Measurements from ENCODE around the gene DCBLD1. TPM values are rescaled to one million over a fixed set of nuclear protein-coding genes. Genes with fewer than 3 reads are reported as not detected.

The DCBLD1 gene
- total RNA-seq, 2 donors from 2014 or later = 4.1 to 8.2 TPM

GRCh38 chr6:117574198-117574597, 91.7 kb downstream of the DCBLD1 start:
- no peak for DNase-seq
- no peak for ATAC-seq
- intact Hi-C loops (cut with DNase I) = no loop called here

- DNase-seq (no peak), ATAC-seq (no peak)
- intact Hi-C loops (cut with DNase I) = no loop called here
These were observed 103.2 kb downstream of the DCBLD1 start for GRCh38 chr6:117585647-117586046.

- intact Hi-C loops (cut with DNase I) = no loop called here
- no peak for ATAC-seq
These were observed 108.0 kb downstream of the DCBLD1 start for GRCh38 chr6:117590447-117590846.

GRCh38 chr6:117591405-117591804, 108.9 kb downstream of the DCBLD1 start:
- DNase-seq (no peak), ATAC-seq (peak in 1 of 2 donors; percentile 30)
- intact Hi-C loops (cut with DNase I) = no loop called here

More at GRCh38 chr6:117590447-117590846, 108.0 kb downstream of the DCBLD1 start:
- DNase-seq = no peak

GRCh38 chr6:117592983-117593759, 110.7 kb downstream of the DCBLD1 start:
- peak in 1 of 2 donors; percentile 56 for ATAC-seq
- intact Hi-C loops (cut with DNase I) = no loop called here
- no peak for DNase-seq

- DNase-seq = no peak
- intact Hi-C loops (cut with DNase I) = no loop called here
- ATAC-seq = no peak
These were observed 112.8 kb downstream of the DCBLD1 start for GRCh38 chr6:117595099-117595923.

GRCh38 chr6:117597755-117598154, 115.3 kb downstream of the DCBLD1 start:
- no peak for DNase-seq
- intact Hi-C loops (cut with DNase I) = no loop called here
- no peak for ATAC-seq

Other genes with a start within 250 kb of the DCBLD1 start
- 1 to 10 TPM in 1 of 2 donors, under 1 TPM in 1; 0.26 to 1.7 TPM for gene VGLL2, start 217.1 kb upstream of the DCBLD1 start, total RNA-seq
- gene ROS1, start 56.7 kb upstream of the DCBLD1 start, total RNA-seq = not detected
- 10 to 100 TPM; 18.3 to 20.6 TPM for gene GOPC, start 119.8 kb downstream of the DCBLD1 start, total RNA-seq
- gene NUS1, start 192.8 kb downstream of the DCBLD1 start, total RNA-seq = 10 to 100 TPM; 15.8 to 24.5 TPM